Measurements from ENCODE around the gene TMEM161B. TPM values are rescaled to one million over a fixed set of nuclear protein-coding genes. Genes with fewer than 3 reads are reported as not detected.

TMEM161B gene
- total RNA-seq: 21.1 TPM
- polyA plus RNA-seq (ENCODE audit: insufficient read depth, low read depth, low replicate concordance): 8.9 TPM
- long read RNA-seq, donor 1, partial matches to known transcripts: 0 of 3 reads
- long read RNA-seq, donor 1, other reads (novel, unspliced or antisense): 0 of 3 reads
- long read RNA-seq, donor 2, partial matches to known transcripts: 0 of 19 reads
- long read RNA-seq, donor 2, other reads (novel, unspliced or antisense): 18 of 19 reads
- long read RNA-seq, donor 3, partial matches to known transcripts: 10 of 13 reads
- long read RNA-seq, donor 3, other reads (novel, unspliced or antisense): 0 of 13 reads
- long read RNA-seq, donor 4, partial matches to known transcripts: 0 of 3 reads
- long read RNA-seq, donor 4, other reads (novel, unspliced or antisense): 0 of 3 reads
- long read RNA-seq, donor 5, partial matches to known transcripts: 0 of 1 reads
- long read RNA-seq, donor 5, other reads (novel, unspliced or antisense): 0 of 1 reads
- long read RNA-seq, donor 6, transcript TMEM161B-201 (12 exons, 2,594 nt): major isoform, 5 of 7 reads
- long read RNA-seq, donor 6, partial matches to known transcripts: 0 of 7 reads
- long read RNA-seq, donor 6, other reads (novel, unspliced or antisense): 0 of 7 reads
- long read RNA-seq, donor 7, partial matches to known transcripts: 2 of 12 reads
- long read RNA-seq, donor 7, other reads (novel, unspliced or antisense): 8 of 12 reads
- long read RNA-seq, donor 8, partial matches to known transcripts: 0 of 3 reads
- long read RNA-seq, donor 8, other reads (novel, unspliced or antisense): 0 of 3 reads
- long read RNA-seq, donor 9, partial matches to known transcripts: 13 of 21 reads
- long read RNA-seq, donor 9, other reads (novel, unspliced or antisense): 6 of 21 reads
- long read RNA-seq, donor 10, partial matches to known transcripts: 0 of 3 reads
- long read RNA-seq, donor 10, other reads (novel, unspliced or antisense): 0 of 3 reads

DNA sequence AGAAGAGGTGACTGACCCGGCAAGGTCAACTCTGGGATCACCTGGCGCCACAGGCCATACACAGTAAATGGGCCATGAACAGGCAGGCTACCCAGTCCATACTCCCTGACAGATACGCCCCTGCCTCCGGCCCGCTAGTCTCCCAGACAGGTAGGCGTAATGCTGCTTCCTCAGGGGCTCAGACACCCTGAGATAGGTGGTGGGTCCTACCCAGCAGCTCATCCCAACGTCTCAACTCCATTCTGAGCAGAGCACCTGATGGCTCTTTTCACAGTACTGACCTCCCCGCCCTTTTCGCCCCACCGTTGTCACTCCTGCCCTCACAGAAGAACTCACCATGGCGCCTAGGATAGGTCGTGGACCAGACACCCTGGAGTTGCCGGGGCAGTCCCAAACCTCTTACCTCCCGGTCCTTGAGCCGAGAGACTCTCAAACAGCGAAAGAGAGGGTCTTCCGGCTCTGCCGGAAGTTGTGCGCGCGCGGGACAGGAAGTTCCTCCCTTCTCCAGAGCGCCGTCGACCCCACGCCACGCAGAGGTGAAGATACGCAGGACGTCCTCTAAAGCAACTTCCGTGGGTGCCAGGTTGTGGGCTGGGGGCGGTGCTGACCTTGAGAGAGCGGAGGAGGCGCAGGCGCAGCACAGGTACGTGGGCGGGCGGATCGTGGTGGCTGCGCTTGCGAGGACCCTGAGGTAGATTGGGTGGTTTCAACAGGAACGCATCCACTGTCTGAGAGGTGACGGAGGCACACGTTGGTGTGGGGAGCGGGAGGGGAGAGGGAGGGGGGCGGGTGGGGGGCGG lies at the start of gene TMEM161B:
TSS of gene TMEM161B (minus strand) at position 461 of the 800 bp plus-strand sequence. CDS start at position 339, 122 bp downstream.
- Histone ChIP-seq H3K4me3 (ENCODE audit: low read length in 3 of 3) (peak within 1 kb of the TSS; percentile 92 to 99 (median 93)), H3K9ac (ENCODE audit: low read length in 3 of 3) (peak within 1 kb of the TSS; percentile 89 to 98 (median 96)), H3K27ac (ENCODE audit: low read depth in 2 of 2, low read length in 2 of 2) (peak within 1 kb of the TSS; percentile 66 to 74), H3K9me3 (ENCODE audit: control insufficient read depth in 2 of 3, insufficient read depth in 1 of 3, low read length in 3 of 3) (no peaks in the 10 kb centered on the region), H3K36me3 (ENCODE audit: control insufficient read depth in 2 of 3, insufficient read depth in 3 of 3, low read length in 3 of 3) (peaks cover 0 to 2% (median 0%) of the 10 kb centered on the region in 3 donors), H3K4me1 (ENCODE audit: control insufficient read depth in 2 of 3, insufficient read depth in 2 of 3, low read depth in 1 of 3, low read length in 3 of 3) (peaks cover 0 to 15% (median 12%) of the 10 kb centered on the region in 3 donors), H3K27me3 (ENCODE audit: control insufficient read depth, insufficient read depth, low read length) (no peaks in the 10 kb centered on the region)
- FAIRE-seq (no peak), DNase-seq (peak; percentile 94 to 97 (median 96))
- intact Hi-C loops (cut with DNase I): no loop called here
- TF ChIP-seq, protein P1, sequence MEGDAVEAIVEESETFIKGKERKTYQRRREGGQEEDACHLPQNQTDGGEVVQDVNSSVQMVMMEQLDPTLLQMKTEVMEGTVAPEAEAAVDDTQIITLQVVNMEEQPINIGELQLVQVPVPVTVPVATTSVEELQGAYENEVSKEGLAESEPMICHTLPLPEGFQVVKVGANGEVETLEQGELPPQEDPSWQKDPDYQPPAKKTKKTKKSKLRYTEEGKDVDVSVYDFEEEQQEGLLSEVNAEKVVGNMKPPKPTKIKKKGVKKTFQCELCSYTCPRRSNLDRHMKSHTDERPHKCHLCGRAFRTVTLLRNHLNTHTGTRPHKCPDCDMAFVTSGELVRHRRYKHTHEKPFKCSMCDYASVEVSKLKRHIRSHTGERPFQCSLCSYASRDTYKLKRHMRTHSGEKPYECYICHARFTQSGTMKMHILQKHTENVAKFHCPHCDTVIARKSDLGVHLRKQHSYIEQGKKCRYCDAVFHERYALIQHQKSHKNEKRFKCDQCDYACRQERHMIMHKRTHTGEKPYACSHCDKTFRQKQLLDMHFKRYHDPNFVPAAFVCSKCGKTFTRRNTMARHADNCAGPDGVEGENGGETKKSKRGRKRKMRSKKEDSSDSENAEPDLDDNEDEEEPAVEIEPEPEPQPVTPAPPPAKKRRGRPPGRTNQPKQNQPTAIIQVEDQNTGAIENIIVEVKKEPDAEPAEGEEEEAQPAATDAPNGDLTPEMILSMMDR (IDR thresholded peaks at IDR 0.05; ENCODE audit: borderline replicate concordance, extremely low read depth, insufficient read depth): no peak

DNA sequence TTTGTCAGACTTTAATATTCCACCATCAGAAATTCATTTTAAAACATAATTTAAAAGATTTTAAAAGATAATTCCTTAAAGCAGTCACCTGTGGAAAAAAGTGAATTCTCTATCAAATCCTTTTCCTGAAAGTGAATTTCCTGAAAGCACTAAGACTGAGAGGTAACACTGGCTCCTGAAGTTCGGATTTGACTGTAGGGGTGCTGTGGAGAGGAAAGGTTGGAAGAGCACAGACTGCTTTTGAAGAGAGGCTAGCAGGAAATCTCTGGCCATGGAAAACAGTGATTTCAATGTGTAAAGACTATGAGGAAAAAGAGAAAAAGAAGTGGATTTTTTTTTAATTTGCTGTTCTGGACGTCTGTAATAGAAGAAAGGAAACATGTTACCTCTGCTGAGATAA lies 35.7 kb upstream of the TMEM161B start:
- FAIRE-seq (no peak), DNase-seq (no peak)
- TF ChIP-seq, protein P1 (IDR thresholded peaks at IDR 0.05; ENCODE audit: borderline replicate concordance, extremely low read depth, insufficient read depth): no peak
- no peaks in the 10 kb centered on the region for H3K4me1 ChIP-seq (ENCODE audit: control insufficient read depth in 2 of 3, insufficient read depth in 2 of 3, low read depth in 1 of 3, low read length in 3 of 3)
- H3K36me3 ChIP-seq (ENCODE audit: control insufficient read depth in 2 of 3, insufficient read depth in 3 of 3, low read length in 3 of 3): no peaks in the 10 kb centered on the region
- intact Hi-C loops (cut with DNase I): no loop called here
- no peak overlapping the region for H3K4me3 ChIP-seq (ENCODE audit: low read length in 3 of 3)
- H3K27me3 ChIP-seq (ENCODE audit: control insufficient read depth, insufficient read depth, low read length): no peaks in the 10 kb centered on the region
- no peaks in the 10 kb centered on the region for H3K9me3 ChIP-seq (ENCODE audit: control insufficient read depth in 2 of 3, insufficient read depth in 1 of 3, low read length in 3 of 3)
- H3K9ac ChIP-seq (ENCODE audit: low read length in 3 of 3): no peak overlapping the region
- H3K27ac ChIP-seq (ENCODE audit: low read depth in 2 of 2, low read length in 2 of 2): no peak overlapping the region

DNA sequence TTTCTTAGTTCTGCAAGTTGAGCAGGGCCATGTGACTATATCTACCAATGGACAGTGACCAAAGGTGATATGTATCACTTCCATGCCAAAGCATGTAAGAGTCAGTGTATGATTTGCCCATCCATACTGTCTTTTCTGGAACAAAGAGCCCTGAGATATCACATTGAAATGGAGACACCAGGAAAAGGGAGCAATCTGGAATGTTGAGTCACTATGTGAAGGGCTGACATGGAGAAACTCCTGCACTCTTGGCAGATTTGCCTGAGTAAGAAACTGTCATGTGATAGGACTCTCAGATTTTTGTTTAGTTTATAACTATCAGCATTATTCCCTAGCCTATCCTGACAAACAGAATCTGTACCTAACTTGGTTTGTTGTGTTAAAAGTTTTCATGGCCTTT lies 29.8 kb upstream of the TMEM161B start:
- peaks cover 0 to 5% (median 0%) of the 10 kb centered on the region in 3 donors for H3K9me3 ChIP-seq (ENCODE audit: control insufficient read depth in 2 of 3, insufficient read depth in 1 of 3, low read length in 3 of 3)
- intact Hi-C loops (cut with DNase I): no loop called here
- H3K27ac ChIP-seq (ENCODE audit: low read depth in 2 of 2, low read length in 2 of 2): no peak overlapping the region
- H3K27me3 ChIP-seq (ENCODE audit: control insufficient read depth, insufficient read depth, low read length): no peaks in the 10 kb centered on the region
- H3K4me3 ChIP-seq (ENCODE audit: low read length in 3 of 3): no peak overlapping the region
- FAIRE-seq: no peak
- no peaks in the 10 kb centered on the region for H3K4me1 ChIP-seq (ENCODE audit: control insufficient read depth in 2 of 3, insufficient read depth in 2 of 3, low read depth in 1 of 3, low read length in 3 of 3)
- no peaks in the 10 kb centered on the region for H3K36me3 ChIP-seq (ENCODE audit: control insufficient read depth in 2 of 3, insufficient read depth in 3 of 3, low read length in 3 of 3)
- H3K9ac ChIP-seq (ENCODE audit: low read length in 3 of 3): no peak overlapping the region
- no peak for DNase-seq
- TF ChIP-seq, protein P1 (IDR thresholded peaks at IDR 0.05; ENCODE audit: borderline replicate concordance, extremely low read depth, insufficient read depth): no peak
